HepG2 (cell line): ENCODE measurements around the gene IFITM5. TPM values are rescaled to one million over a fixed set of nuclear protein-coding genes. Genes with fewer than 3 reads are reported as not detected.

Experiments
- ATAC-seq: fragments of 200-7000 bp; cut with Tn5 transposase; 3 replicates; pipeline ENCODE4 v1.9.1; 2020; ENCODE audit warnings: mild to moderate bottlenecking, moderate library complexity
- BruUV-seq: library from RNA; stranded (reverse); fragments of 400-500 nt; replicated peaks from 2 replicates; lab custom pipeline; 2021; lab: Mats Ljungman, UMichigan
- CTCF ChIA-PET: fragments of 300-600 bp; formaldehyde crosslinking; extraction: SDS; loops from one replicate; lab custom pipeline; 2021; ENCODE audit warnings: low total read pairs, inconsistent platforms, low intra/inter-chr PET ratio; lab: Yijun Ruan, JAX
- POLR2A ChIA-PET: fragments of 350-600 bp; sonication (Branson Sonifier 250); formaldehyde crosslinking; loops from one replicate; lab custom pipeline; 2020; ENCODE audit warnings: antibody characterized with exemption, inconsistent platforms; lab: Yijun Ruan, JAX
- DNase-seq: peaks from one replicate; pipeline ENCODE4 v3.0.0-alpha.2; 2015; ENCODE audit warnings: low spot score
- FAIRE-seq: peaks from 3 replicates; lab custom pipeline; 2011; peaks lifted over from hg19 to GRCh38; lab: Jason Lieb, UNC
- H2AFZ ChIP-seq: one replicate; pipeline ENCODE4 v1.6.1; 2011; ENCODE audit warnings: low read length, inconsistent platforms
- H3K27ac ChIP-seq: fragments of 300-600 bp; 3 replicates; pipeline ENCODE4 v1.8.0; 2011; ENCODE audit warnings: mixed run types, mild to moderate bottlenecking, mixed read lengths, low read length, inconsistent platforms; ENCODE audit not compliant: insufficient read depth; ENCODE audit errors: extremely low read length
- H3K27me3 ChIP-seq, 2 experiments: fragments of 200-600 bp in 1 of 2; 2 replicates in 1 of 2; 3 replicates in 1 of 2; pipeline versions ENCODE4 v1.6.0 to v1.8.0; 2011; ENCODE audit warnings: low read length in 2 of 2, mild to moderate bottlenecking in 2 of 2, moderate library complexity in 2 of 2, inconsistent platforms in 1 of 2; ENCODE audit not compliant: insufficient read depth in 2 of 2, control insufficient read depth in 1 of 2
- H3K36me3 ChIP-seq, 2 experiments: fragments of 200-600 bp in 1 of 2; replicated peaks in 1 of 2; 2 replicates in 1 of 2; 3 replicates in 1 of 2; pipeline versions ENCODE4 v1.5.1 to v1.8.0; 2011; ENCODE audit warnings: low read length in 2 of 2, inconsistent platforms in 1 of 2; ENCODE audit not compliant: insufficient read depth in 2 of 2, control insufficient read depth in 1 of 2
- H3K4me1 ChIP-seq: 2 replicates; pipeline ENCODE4 v1.5.1; 2012; ENCODE audit warnings: low read length, inconsistent platforms; ENCODE audit not compliant: insufficient read depth
- H3K4me2 ChIP-seq: 2 replicates; pipeline ENCODE4 v1.6.0; 2011; ENCODE audit warnings: low read depth, low read length, inconsistent platforms
- H3K4me3 ChIP-seq, 3 experiments: fragments of 200-600 bp in 1 of 3; sonication (generic), shearing (Covaris generic) in 1 of 3; replicated peaks in 1 of 3; 2 replicates each; pipeline ENCODE4 v1.5.1; 2011 to 2016; ENCODE audit warnings: low read length in 3 of 3, inconsistent platforms in 2 of 3, low read depth in 2 of 3, mild to moderate bottlenecking in 2 of 3, control low read depth in 1 of 3, mixed read lengths in 1 of 3; ENCODE audit not compliant: insufficient read depth in 1 of 3
- H3K79me2 ChIP-seq: one replicate; pipeline ENCODE4 v1.6.1; 2011; ENCODE audit warnings: low read length, inconsistent platforms; ENCODE audit not compliant: insufficient read depth
- H3K9ac ChIP-seq: 2 replicates; pipeline ENCODE4 v1.6.0; 2011; ENCODE audit warnings: mild to moderate bottlenecking, low read depth, low read length, inconsistent platforms; ENCODE audit not compliant: insufficient read depth
- H3K9me3 ChIP-seq: 2 replicates; pipeline ENCODE4 v1.5.1; 2012; ENCODE audit warnings: mild to moderate bottlenecking, low read length
- H4K20me1 ChIP-seq: 2 replicates; pipeline ENCODE4 v1.6.0; 2011; ENCODE audit warnings: inconsistent platforms, mild to moderate bottlenecking, low read length, moderate library complexity; ENCODE audit not compliant: insufficient read depth
- CENPX ChIP-seq: sonication (generic); formaldehyde crosslinking; IDR thresholded peaks from 2 replicates; pipeline ENCODE4 v1.9.0; 2021; ENCODE audit warnings: mild to moderate bottlenecking, missing genetic modification reagents, moderate library complexity
- SKIL ChIP-seq: sonication (generic); formaldehyde crosslinking; IDR thresholded peaks from 2 replicates; pipeline ENCODE4 v1.8.0; 2022; ENCODE audit warnings: missing genetic modification reagents, mild to moderate bottlenecking, moderate library complexity, borderline replicate concordance
- U2AF2 ChIP-seq: fragments of 200-400 bp; formaldehyde crosslinking; IDR thresholded peaks from 2 replicates; pipeline ENCODE4 v1.6.1; 2017; ENCODE audit warnings: low read depth, mild to moderate bottlenecking, low read length
- ZNF709 ChIP-seq: sonication (generic); formaldehyde crosslinking; IDR thresholded peaks from 2 replicates; pipeline ENCODE4 v1.5.0; 2020; ENCODE audit warnings: mild to moderate bottlenecking, missing genetic modification reagents
- WGBS: methylation state at CpG from one replicate; pipeline ENCODE4 v1.1.6; 2017; ENCODE audit warnings: low lambda C conversion rate; 5-methylcytosine and 5-hydroxymethylcytosine counted together
- in situ Hi-C: cut with HindIII; loops from 2 replicates; pipeline ENCODE4 v1.10.0; 2017; ENCODE audit warnings: low pct_unique_long_range_greater_than_20kb; ENCODE audit not compliant: extremely low pct_ligation_motif_present
- intact Hi-C: fragments of 100-400 bp; cut with micrococcal nuclease; formaldehyde crosslinking; loops from one replicate; pipeline ENCODE4 v1.10.0; 2022; ENCODE audit not compliant: unreplicated experiment
- polyA plus RNA-seq, 8 experiments: library from polyadenylated mRNA; depleted of rRNA in 3 of 8; stranded (reverse) in 7 of 8; unstranded in 1 of 8; fragments of >200 nt; fragmentation: Illumina TruSeq in 4 of 8; extraction: Trizol in 4 of 8; gene quantifications; 2 replicates each; pipeline versions ENCODE4 v1.2.1 to v1.2.3, GENCODE V29; 2011 to 2016; ENCODE audit warnings: low read depth in 4 of 8, missing spikeins in 1 of 8, mixed read lengths in 1 of 8; ENCODE audit not compliant: insufficient read depth in 1 of 8
- total RNA-seq, 5 experiments: library from RNA; depleted of rRNA; stranded (reverse); fragments of >200 nt; fragmentation: Illumina TruSeq; extraction: Trizol; gene quantifications; 2 replicates each; pipeline ENCODE4 v1.2.3, GENCODE V29; 2016; ENCODE audit warnings: low read depth in 1 of 5
- TF ChIP-seq, protein P1 (sequence below): sonication (generic); formaldehyde crosslinking; IDR thresholded peaks from 2 replicates; pipeline ENCODE4 v1.5.1; 2020; ENCODE audit warnings: missing genetic modification reagents, mild to moderate bottlenecking, borderline replicate concordance
- TF ChIP-seq, protein P2 (sequence below): sonication (generic); formaldehyde crosslinking; IDR thresholded peaks from 2 replicates; pipeline ENCODE4 v1.9.0; 2021; ENCODE audit warnings: missing genetic modification reagents, borderline replicate concordance

The IFITM5 gene
- total and polyA plus RNA-seq, 2 of the 13 experiments (the other 11 are each of a cell fraction or from before 2014, with no cell fraction given) = not detected

DNA sequence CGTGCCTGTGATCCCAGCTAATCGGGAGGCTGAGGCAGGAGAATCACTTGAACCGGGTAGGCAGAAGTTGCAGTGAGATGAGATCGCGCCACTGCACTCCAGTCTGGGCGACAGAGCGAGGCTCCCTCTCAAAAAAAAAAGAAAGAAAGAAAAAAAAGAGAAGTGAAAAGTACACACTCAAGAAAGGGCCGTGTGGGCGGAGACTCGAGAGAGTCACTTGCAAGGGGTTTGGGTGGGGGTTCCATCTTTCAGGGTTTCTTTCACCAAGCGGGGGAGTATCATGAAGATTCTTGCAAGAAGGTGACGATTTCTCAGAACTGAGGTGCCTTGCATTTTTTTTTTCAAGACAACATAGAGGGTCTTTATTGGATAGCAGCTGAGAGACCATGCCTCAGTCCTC, 4.0 kb upstream of the IFITM5 start:
- H3K4me2 ChIP-seq = no peak overlapping the region
- H3K27ac ChIP-seq = no peak overlapping the region
- intact Hi-C loops (no loop called here), in situ Hi-C loops (loop anchor here (5.0 kb wide), 1 partner anchor 64 kb away; the partner anchor contains the start of gene B4GALNT4)
- ChIA-PET POLR2A (no interaction called here), CTCF (no interaction called here)
- FAIRE-seq (no peak), DNase-seq (no peak), ATAC-seq (no peak)
- peaks cover 1 to 12% of the 10 kb centered on the region in 2 experiments; a peak in 4 of 5 replicates for H3K27me3 ChIP-seq
- 90% methylated on average over 11 of the region's 12 CpGs for WGBS
- no peak overlapping the region for H3K4me3 ChIP-seq
- no peaks in the 10 kb centered on the region for H3K36me3 ChIP-seq
- H3K9me3 ChIP-seq = no peaks in the 10 kb centered on the region
- H3K79me2 ChIP-seq = no peaks in the 10 kb centered on the region
- no peak overlapping the region for H3K9ac ChIP-seq
- no peaks in the 10 kb centered on the region for H4K20me1 ChIP-seq
- H3K4me1 ChIP-seq = peaks cover 57% of the 10 kb centered on the region
- TF ChIP-seq SKIL (no peak), CENPX (CRISPR knock-in tag) (no peak), U2AF2 (no peak), ZNF709 (CRISPR knock-in tag) (no peak)
- TF ChIP-seq, protein P1, sequence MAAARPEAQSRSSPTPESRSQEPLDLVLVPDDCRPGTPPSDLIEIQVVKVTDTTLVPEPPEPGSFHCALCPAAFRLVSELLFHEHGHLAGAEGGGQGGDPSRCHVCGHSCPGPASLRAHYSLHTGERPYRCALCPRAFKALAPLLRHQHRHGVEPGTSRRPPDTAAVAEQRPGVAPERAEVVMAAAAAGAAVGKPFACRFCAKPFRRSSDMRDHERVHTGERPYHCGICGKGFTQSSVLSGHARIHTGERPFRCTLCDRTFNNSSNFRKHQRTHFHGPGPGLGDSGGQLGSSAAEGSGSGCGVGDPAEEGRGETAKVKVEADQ = no peak
- TF ChIP-seq, protein P2, sequence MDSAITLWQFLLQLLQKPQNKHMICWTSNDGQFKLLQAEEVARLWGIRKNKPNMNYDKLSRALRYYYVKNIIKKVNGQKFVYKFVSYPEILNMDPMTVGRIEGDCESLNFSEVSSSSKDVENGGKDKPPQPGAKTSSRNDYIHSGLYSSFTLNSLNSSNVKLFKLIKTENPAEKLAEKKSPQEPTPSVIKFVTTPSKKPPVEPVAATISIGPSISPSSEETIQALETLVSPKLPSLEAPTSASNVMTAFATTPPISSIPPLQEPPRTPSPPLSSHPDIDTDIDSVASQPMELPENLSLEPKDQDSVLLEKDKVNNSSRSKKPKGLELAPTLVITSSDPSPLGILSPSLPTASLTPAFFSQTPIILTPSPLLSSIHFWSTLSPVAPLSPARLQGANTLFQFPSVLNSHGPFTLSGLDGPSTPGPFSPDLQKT (CRISPR knock-in tag) = no peak
- no TSS peak for BruUV-seq
- H2AFZ ChIP-seq = no peak overlapping the region
